Testis (tissue), 2 donors: ENCODE results near the gene TNFSF8.

Source experiments
- POLR2A ChIP-seq: fragments of 450-650 bp; IDR thresholded peaks from one replicate; pipeline ENCODE4 v1.6.1; 2017; ENCODE audit warnings: antibody characterized with exemption, mild to moderate bottlenecking, moderate library complexity
- TF ChIP-seq, protein P1 (sequence below), 3 experiments: fragments of 450-650 bp in 2 of 3; fragments of 200-600 bp in 1 of 3; sonication (generic) in 1 of 3; IDR thresholded peaks; one replicate each; pipeline ENCODE4 v1.5.1; 2016 to 2019; ENCODE audit warnings: antibody characterized with exemption in 3 of 3, mild to moderate bottlenecking in 2 of 3, moderate library complexity in 1 of 3

DNA sequence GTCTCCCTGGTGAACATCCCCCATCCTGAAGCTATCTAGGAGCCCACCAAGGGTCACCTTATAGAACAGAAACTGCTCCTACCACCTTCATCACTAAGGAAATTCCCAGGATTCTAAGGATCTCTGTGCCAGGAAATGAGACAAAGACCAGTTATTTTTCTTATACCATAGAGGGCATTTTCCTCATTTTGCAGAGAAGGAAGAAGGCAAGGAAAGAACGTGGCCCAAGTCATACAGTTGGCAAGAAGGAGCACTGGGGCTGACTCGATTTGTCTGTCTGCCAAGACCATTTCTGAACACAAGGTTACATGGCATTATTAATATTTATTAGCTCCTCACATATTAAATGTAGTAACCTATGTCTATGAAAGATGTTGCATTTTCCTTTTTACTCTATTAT is 74.9 kb downstream of the TNFSF8 start:
- TF ChIP-seq, protein P1, sequence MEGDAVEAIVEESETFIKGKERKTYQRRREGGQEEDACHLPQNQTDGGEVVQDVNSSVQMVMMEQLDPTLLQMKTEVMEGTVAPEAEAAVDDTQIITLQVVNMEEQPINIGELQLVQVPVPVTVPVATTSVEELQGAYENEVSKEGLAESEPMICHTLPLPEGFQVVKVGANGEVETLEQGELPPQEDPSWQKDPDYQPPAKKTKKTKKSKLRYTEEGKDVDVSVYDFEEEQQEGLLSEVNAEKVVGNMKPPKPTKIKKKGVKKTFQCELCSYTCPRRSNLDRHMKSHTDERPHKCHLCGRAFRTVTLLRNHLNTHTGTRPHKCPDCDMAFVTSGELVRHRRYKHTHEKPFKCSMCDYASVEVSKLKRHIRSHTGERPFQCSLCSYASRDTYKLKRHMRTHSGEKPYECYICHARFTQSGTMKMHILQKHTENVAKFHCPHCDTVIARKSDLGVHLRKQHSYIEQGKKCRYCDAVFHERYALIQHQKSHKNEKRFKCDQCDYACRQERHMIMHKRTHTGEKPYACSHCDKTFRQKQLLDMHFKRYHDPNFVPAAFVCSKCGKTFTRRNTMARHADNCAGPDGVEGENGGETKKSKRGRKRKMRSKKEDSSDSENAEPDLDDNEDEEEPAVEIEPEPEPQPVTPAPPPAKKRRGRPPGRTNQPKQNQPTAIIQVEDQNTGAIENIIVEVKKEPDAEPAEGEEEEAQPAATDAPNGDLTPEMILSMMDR (IDR thresholded peaks at IDR 0.05), result no peak
- TF ChIP-seq POLR2A, result no peak
